Measurements from ENCODE around the gene NTM. TPM values are rescaled to one million over a fixed set of nuclear protein-coding genes. Genes with fewer than 3 reads are reported as not detected.

The NTM gene
- total and polyA plus RNA-seq, 2 experiments from 2014 or later, result 2.2 to 4.9 TPM

DNA sequence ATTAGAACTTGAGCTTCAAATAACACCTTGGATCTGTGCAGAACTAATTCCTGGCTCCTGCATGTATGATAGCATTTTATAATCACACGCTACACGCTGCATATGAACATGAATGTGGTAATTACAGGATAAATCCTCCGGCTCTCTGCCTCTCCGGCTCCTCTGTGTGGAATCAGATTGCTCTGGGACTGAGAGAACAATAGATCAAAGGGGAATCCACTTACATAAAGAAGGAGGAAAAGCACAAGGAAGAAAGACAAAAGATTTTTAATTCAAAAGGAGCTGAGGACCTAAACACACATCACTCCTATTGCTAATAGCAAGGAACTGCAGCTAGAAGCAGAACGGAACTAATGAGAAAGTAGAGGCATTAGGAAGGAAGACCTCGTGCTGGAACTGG is 240.9 kb downstream of the NTM start:
- no peaks in the 10 kb centered on the region for H3K79me2 ChIP-seq
- H3K4me2 ChIP-seq, result no peak overlapping the region
- no peaks in the 10 kb centered on the region for H3K9me3 ChIP-seq (ENCODE audit: low read depth)
- no peaks in the 10 kb centered on the region for H3K36me3 ChIP-seq (replicated peaks; ENCODE audit: insufficient read depth, low read depth)
- no peaks in the 10 kb centered on the region for H4K20me1 ChIP-seq (ENCODE audit: insufficient read depth, poor library complexity, severe bottlenecking)
- H2AFZ ChIP-seq, result no peak overlapping the region
- TF ChIP-seq EZH2 (IDR thresholded peaks at IDR 0.05; ENCODE audit: borderline replicate concordance) (no peak), EZH2phosphoT487 (IDR thresholded peaks at IDR 0.05; ENCODE audit: low read depth, severe bottlenecking, unreplicated experiment) (no peak), CTCF (IDR thresholded peaks at IDR 0.05; ENCODE audit: poor library complexity) (no peak)
- no peaks in the 10 kb centered on the region for H3K9me2 ChIP-seq (replicated peaks; ENCODE audit: insufficient read depth)
- no peak overlapping the region for H3K27ac ChIP-seq
- no peak for DNase-seq (ENCODE audit: low spot score)
- H3K4me3 ChIP-seq, result no peak overlapping the region
- 79% methylated on average over 6 of the region's 6 CpGs for WGBS (ENCODE audit: low lambda C conversion rate, missing lambda C conversion rate)
- peaks cover 8% of the 10 kb centered on the region for H3K27me3 ChIP-seq
- peaks cover 16% of the 10 kb centered on the region for H3K4me1 ChIP-seq (ENCODE audit: insufficient read depth)

- TF ChIP-seq EZH2 (IDR thresholded peaks at IDR 0.05; ENCODE audit: borderline replicate concordance), result no peak
- no peak for TF ChIP-seq CTCF (IDR thresholded peaks at IDR 0.05; ENCODE audit: poor library complexity)
- Histone ChIP-seq H4K20me1 (ENCODE audit: insufficient read depth, poor library complexity, severe bottlenecking) (no peaks in the 10 kb centered on the region), H3K9me3 (ENCODE audit: low read depth) (no peaks in the 10 kb centered on the region), H3K4me3 (no peak overlapping the region), H3K79me2 (no peaks in the 10 kb centered on the region), H2AFZ (no peak overlapping the region), H3K4me1 (ENCODE audit: insufficient read depth) (peaks cover 16% of the 10 kb centered on the region), H3K36me3 (replicated peaks; ENCODE audit: insufficient read depth, low read depth) (no peaks in the 10 kb centered on the region), H3K9me2 (replicated peaks; ENCODE audit: insufficient read depth) (no peaks in the 10 kb centered on the region), H3K27ac (no peak overlapping the region), H3K27me3 (peaks cover 8% of the 10 kb centered on the region), H3K4me2 (no peak overlapping the region)
- 88% methylated on average over 5 of the region's 5 CpGs for WGBS (ENCODE audit: low lambda C conversion rate, missing lambda C conversion rate)
- no peak for DNase-seq (ENCODE audit: low spot score)
Observed at GRCh38 chr11:131612533-131612932, 242.1 kb downstream of the NTM start.

DNA sequence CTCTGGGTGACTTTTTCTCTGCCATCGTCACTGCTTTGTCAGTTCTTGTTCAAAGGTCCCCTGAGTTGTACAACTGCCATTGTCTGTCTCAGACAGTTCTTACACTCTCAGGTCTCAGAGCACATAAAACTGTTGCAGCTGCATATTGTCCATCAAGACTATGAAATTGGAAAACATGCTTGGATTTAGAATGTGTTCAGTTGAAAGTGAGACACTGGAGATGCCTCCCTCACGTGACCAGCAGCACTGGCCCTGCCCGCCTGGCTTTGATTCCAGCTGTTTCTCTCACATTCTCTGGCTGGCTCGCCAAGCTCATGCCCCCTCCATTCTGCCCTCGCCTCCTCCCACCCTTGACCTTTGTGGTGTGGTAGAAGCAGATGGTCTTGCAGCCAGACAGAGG is 244.2 kb downstream of the NTM start:
- no peak for DNase-seq (ENCODE audit: low spot score)
- H3K9me3 ChIP-seq (ENCODE audit: low read depth), result no peaks in the 10 kb centered on the region
- no peaks in the 10 kb centered on the region for H3K79me2 ChIP-seq
- no peaks in the 10 kb centered on the region for H4K20me1 ChIP-seq (ENCODE audit: insufficient read depth, poor library complexity, severe bottlenecking)
- H3K4me1 ChIP-seq (ENCODE audit: insufficient read depth), result peaks cover 6% of the 10 kb centered on the region
- peaks cover 8% of the 10 kb centered on the region for H3K27me3 ChIP-seq
- TF ChIP-seq CTCF (IDR thresholded peaks at IDR 0.05; ENCODE audit: poor library complexity) (no peak), EZH2 (IDR thresholded peaks at IDR 0.05; ENCODE audit: borderline replicate concordance) (no peak), EZH2phosphoT487 (IDR thresholded peaks at IDR 0.05; ENCODE audit: low read depth, severe bottlenecking, unreplicated experiment) (no peak)
- no peaks in the 10 kb centered on the region for H3K9me2 ChIP-seq (replicated peaks; ENCODE audit: insufficient read depth)
- no peaks in the 10 kb centered on the region for H3K36me3 ChIP-seq (replicated peaks; ENCODE audit: insufficient read depth, low read depth)
- no peak overlapping the region for H2AFZ ChIP-seq
- no peak overlapping the region for H3K27ac ChIP-seq
- H3K4me3 ChIP-seq, result no peak overlapping the region
- WGBS (ENCODE audit: low lambda C conversion rate, missing lambda C conversion rate), result 77% methylated on average over 5 of the region's 5 CpGs
- H3K4me2 ChIP-seq, result no peak overlapping the region

GRCh38 chr11:131615611-131616010 is 245.2 kb downstream of the NTM start:
- no peak for TF ChIP-seq CTCF (IDR thresholded peaks at IDR 0.05; ENCODE audit: poor library complexity)
- no peak for TF ChIP-seq EZH2phosphoT487 (IDR thresholded peaks at IDR 0.05; ENCODE audit: low read depth, severe bottlenecking, unreplicated experiment)
- no peak for TF ChIP-seq EZH2 (IDR thresholded peaks at IDR 0.05; ENCODE audit: borderline replicate concordance)
- Histone ChIP-seq H3K4me2 (no peak overlapping the region), H3K27me3 (peaks cover 5% of the 10 kb centered on the region), H3K36me3 (replicated peaks; ENCODE audit: insufficient read depth, low read depth) (no peaks in the 10 kb centered on the region), H3K9me3 (ENCODE audit: low read depth) (no peaks in the 10 kb centered on the region), H3K9me2 (replicated peaks; ENCODE audit: insufficient read depth) (no peaks in the 10 kb centered on the region), H3K27ac (no peak overlapping the region), H2AFZ (no peak overlapping the region), H3K4me3 (no peak overlapping the region), H3K4me1 (ENCODE audit: insufficient read depth) (peaks cover 6% of the 10 kb centered on the region), H3K79me2 (no peaks in the 10 kb centered on the region), H4K20me1 (ENCODE audit: insufficient read depth, poor library complexity, severe bottlenecking) (no peaks in the 10 kb centered on the region)
- DNase-seq (ENCODE audit: low spot score), result no peak
- 80% methylated on average over 11 of the region's 11 CpGs for WGBS (ENCODE audit: low lambda C conversion rate, missing lambda C conversion rate)

Measured in hepatocyte (in vitro differentiated cells).